DMS53 (cell line): Measurements from ENCODE around the gene ATR.

Experiments
- DNase-seq: peaks from one replicate; lab custom pipeline; 2025; lab: John Stamatoyannopoulos, UW

The ATR gene

GRCh38 chr3:142509079-142509478 is 69.5 kb downstream of the ATR start:
- DNase-seq, result no peak

- DNase-seq, result no peak
These were observed 71.3 kb downstream of the ATR start for GRCh38 chr3:142507241-142507640.

- no peak for DNase-seq
These were observed 76.1 kb downstream of the ATR start for GRCh38 chr3:142502187-142502985.

- DNase-seq, result no peak
These were observed 77.3 kb downstream of the ATR start for GRCh38 chr3:142501004-142501926.

- DNase-seq, result no peak
These were observed 78.3 kb downstream of the ATR start for GRCh38 chr3:142500211-142500610.

GRCh38 chr3:142498397-142499180 is 79.9 kb downstream of the ATR start:
- DNase-seq, result no peak

GRCh38 chr3:142497729-142498128 is 80.8 kb downstream of the ATR start:
- no peak for DNase-seq

- no peak for DNase-seq
These were observed 83.4 kb downstream of the ATR start for GRCh38 chr3:142495103-142495502.

- no peak for DNase-seq
These were observed 86.3 kb downstream of the ATR start for GRCh38 chr3:142492184-142492583.

- DNase-seq, result peak; percentile 52
These were observed 88.8 kb downstream of the ATR start for GRCh38 chr3:142489572-142490323.

GRCh38 chr3:142484912-142485435 is 93.6 kb downstream of the ATR start:
- DNase-seq, result no peak

GRCh38 chr3:142481196-142481595 is 97.3 kb downstream of the ATR start:
- no peak for DNase-seq

- no peak for DNase-seq
These were observed 107.7 kb downstream of the ATR start for GRCh38 chr3:142470826-142471225.

GRCh38 chr3:142468456-142468855 is 110.1 kb downstream of the ATR start:
- no peak for DNase-seq

- DNase-seq, result no peak
These were observed 110.8 kb downstream of the ATR start for GRCh38 chr3:142467768-142468167.

GRCh38 chr3:142460689-142461088 is 117.8 kb downstream of the ATR start:
- no peak for DNase-seq

- no peak for DNase-seq
These were observed 118.6 kb downstream of the ATR start for GRCh38 chr3:142459929-142460328.

GRCh38 chr3:142459096-142459495 is 119.4 kb downstream of the ATR start:
- no peak for DNase-seq

- no peak for DNase-seq
These were observed 127.7 kb downstream of the ATR start for GRCh38 chr3:142450881-142451280.

- DNase-seq, result no peak
These were observed 128.3 kb downstream of the ATR start for GRCh38 chr3:142450189-142450588.
